Prostate gland (tissue), 2 donors: Measurements from ENCODE around the gene AOPEP.

Experiments
- CTCF ChIP-seq, 4 experiments: fragments of 200-600 bp in 2 of 4; fragments of 450-650 bp in 2 of 4; sonication (generic) in 2 of 4; IDR thresholded peaks; 1 replicate in 3 of 4; 2 replicates in 1 of 4; pipeline ENCODE4 v1.5.1; 2016 to 2019; ENCODE audit warnings: antibody characterized with exemption in 4 of 4, mild to moderate bottlenecking in 2 of 4, moderate library complexity in 2 of 4
- POLR2A ChIP-seq: fragments of 450-650 bp; IDR thresholded peaks from one replicate; pipeline ENCODE4 v1.6.1; 2016; ENCODE audit warnings: antibody characterized with exemption, mild to moderate bottlenecking
- POLR2AphosphoS5 ChIP-seq: sonication (generic); formaldehyde crosslinking; IDR thresholded peaks from one replicate; pipeline ENCODE4 v1.6.1; 2017; ENCODE audit warnings: antibody characterized with exemption

- TF ChIP-seq CTCF (IDR thresholded peaks at IDR 0.05) (no peak), POLR2A (no peak), POLR2AphosphoS5 (no peak)
Observed at GRCh38 chr9:94926431-94926800, 199.9 kb downstream of the AOPEP start.
